ENCODE results near the gene FAR2. TPM values are rescaled to one million over a fixed set of nuclear protein-coding genes. Genes with fewer than 3 reads are reported as not detected.

Gene FAR2
- total RNA-seq, 2 experiments from 2014 or later: 0.73 TPM; not detected in 1

GRCh38 chr12:29155079-29155478 is 6.0 kb downstream of the FAR2 start:
- BruUV-seq (replicated peaks): no TSS peak
- Histone ChIP-seq H2AFZ (ENCODE audit: low read length) (peak overlapping the region; percentile 21; the same call in 1 of the 2 replicates), H4K20me1 (ENCODE audit: insufficient read depth, low read length) (no peaks in the 10 kb centered on the region), H3K4me3 (ENCODE audit: low read depth, low read length, poor library complexity, severe bottlenecking) (no peak overlapping the region), H3K36me3 (ENCODE audit: insufficient read depth, low read length) (no peaks in the 10 kb centered on the region), H3K4me1 (ENCODE audit: insufficient read depth, low read length, poor library complexity, severe bottlenecking) (peaks cover 27% of the 10 kb centered on the region), H3K9me2 (ENCODE audit: insufficient read depth, low read length) (no peaks in the 10 kb centered on the region), H3K9me3 (ENCODE audit: low read length) (no peaks in the 10 kb centered on the region), H3K79me2 (ENCODE audit: insufficient read depth, low read depth, low read length) (no peaks in the 10 kb centered on the region), H3K4me2 (ENCODE audit: low read length) (no peak overlapping the region), H3K27ac (ENCODE audit: low read depth, low read length, poor library complexity, severe bottlenecking) (no peak overlapping the region)
- CTCF ChIA-PET (ENCODE audit: unreplicated experiment): no interaction called here
- intact Hi-C loops (cut with micrococcal nuclease; ENCODE audit: unreplicated experiment): no loop called here
- POLR2A ChIA-PET: no interaction called here
- peak; percentile 16 for DNase-seq (ENCODE audit: low spot score)
- no peak for TF ChIP-seq CTCF (conservative IDR thresholded peaks at IDR 0.05; ENCODE audit: low read length)
- TF ChIP-seq EZH2phosphoT487 (IDR thresholded peaks at IDR 0.05; ENCODE audit: borderline replicate concordance, low read depth, low read length): no peak

DNA sequence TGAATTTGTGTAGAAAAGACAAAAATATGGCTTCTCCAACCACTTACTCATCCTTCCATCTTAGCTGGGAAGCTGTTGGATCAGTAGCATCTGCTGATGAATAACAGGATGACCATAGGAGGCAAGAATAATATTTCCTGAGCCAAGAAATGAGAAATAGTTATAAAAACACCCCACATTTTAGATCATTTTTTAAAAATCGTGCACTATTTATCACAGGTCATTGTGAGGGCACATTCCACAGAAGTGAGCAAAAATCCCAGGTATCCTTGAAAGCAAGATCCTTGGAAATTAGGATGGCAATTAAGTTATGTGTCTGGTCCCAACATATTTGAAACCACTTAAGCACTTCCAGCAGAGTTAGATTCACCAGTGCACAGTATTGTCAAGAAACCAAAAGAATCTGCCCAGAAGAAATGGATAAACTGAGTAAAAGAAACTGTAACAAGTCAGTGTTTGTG is 8.4 kb downstream of the FAR2 start:
- Histone ChIP-seq H3K4me1 (ENCODE audit: insufficient read depth, low read length, poor library complexity, severe bottlenecking) (peaks cover 16% of the 10 kb centered on the region), H2AFZ (ENCODE audit: low read length) (no peak overlapping the region), H3K9me2 (ENCODE audit: insufficient read depth, low read length) (no peaks in the 10 kb centered on the region), H3K36me3 (ENCODE audit: insufficient read depth, low read length) (no peaks in the 10 kb centered on the region), H4K20me1 (ENCODE audit: insufficient read depth, low read length) (no peaks in the 10 kb centered on the region), H3K9me3 (ENCODE audit: low read length) (no peaks in the 10 kb centered on the region), H3K27ac (ENCODE audit: low read depth, low read length, poor library complexity, severe bottlenecking) (no peak overlapping the region), H3K4me3 (ENCODE audit: low read depth, low read length, poor library complexity, severe bottlenecking) (no peak overlapping the region), H3K4me2 (ENCODE audit: low read length) (no peak overlapping the region), H3K79me2 (ENCODE audit: insufficient read depth, low read depth, low read length) (no peaks in the 10 kb centered on the region)
- no TSS peak for BruUV-seq (replicated peaks)
- intact Hi-C loops (cut with micrococcal nuclease; ENCODE audit: unreplicated experiment): no loop called here
- POLR2A ChIA-PET: interaction anchor here (0.7 kb wide), 1 partner anchor 9 kb away, joined by 3 read pairs; no protein-coding TSS in a partner anchor
- CTCF ChIA-PET (ENCODE audit: unreplicated experiment): no interaction called here
- no peak for DNase-seq (ENCODE audit: low spot score)
- no peak for TF ChIP-seq EZH2phosphoT487 (IDR thresholded peaks at IDR 0.05; ENCODE audit: borderline replicate concordance, low read depth, low read length)
- TF ChIP-seq CTCF (conservative IDR thresholded peaks at IDR 0.05; ENCODE audit: low read length): no peak

- Histone ChIP-seq H3K4me3 (ENCODE audit: low read depth, low read length, poor library complexity, severe bottlenecking) (no peak overlapping the region), H3K36me3 (ENCODE audit: insufficient read depth, low read length) (no peaks in the 10 kb centered on the region), H3K79me2 (ENCODE audit: insufficient read depth, low read depth, low read length) (no peaks in the 10 kb centered on the region), H3K9me2 (ENCODE audit: insufficient read depth, low read length) (no peaks in the 10 kb centered on the region), H3K4me1 (ENCODE audit: insufficient read depth, low read length, poor library complexity, severe bottlenecking) (peaks cover 9% of the 10 kb centered on the region), H4K20me1 (ENCODE audit: insufficient read depth, low read length) (no peaks in the 10 kb centered on the region), H3K4me2 (ENCODE audit: low read length) (no peak overlapping the region), H3K9me3 (ENCODE audit: low read length) (no peaks in the 10 kb centered on the region), H2AFZ (ENCODE audit: low read length) (no peak overlapping the region), H3K27ac (ENCODE audit: low read depth, low read length, poor library complexity, severe bottlenecking) (no peak overlapping the region)
- ChIA-PET POLR2A (no interaction called here), CTCF (ENCODE audit: unreplicated experiment) (no interaction called here)
- TF ChIP-seq EZH2phosphoT487 (IDR thresholded peaks at IDR 0.05; ENCODE audit: borderline replicate concordance, low read depth, low read length) (no peak), CTCF (conservative IDR thresholded peaks at IDR 0.05; ENCODE audit: low read length) (no peak)
- BruUV-seq (replicated peaks): no TSS peak
- no peak for DNase-seq (ENCODE audit: low spot score)
- intact Hi-C loops (cut with micrococcal nuclease; ENCODE audit: unreplicated experiment): no loop called here
Observed at GRCh38 chr12:29158115-29158763, 9.2 kb downstream of the FAR2 start.
